GM18511 (cell line): Measurements from ENCODE around the gene CLN6.
A peak's percentile ranks its signal among the peaks of the same experiment; 100 is the strongest.

ENCODE experiments used
- ATAC-seq: cut with Tn5 transposase; IDR thresholded peaks from one replicate; pipeline ENCODE4 v1.9.1; 2021; ENCODE audit warnings: mild to moderate bottlenecking, moderate library complexity; ENCODE audit not compliant: unreplicated experiment

The CLN6 gene

GRCh38 chr15:68229386-68230156, at the start of gene CLN6:
Gene CLN6 (minus strand): TSS chr15:68229728. CDS start chr15:68229584, 144 bp downstream.
- peak; percentile 79 for ATAC-seq

GRCh38 chr15:68278595-68279405, 49.3 kb upstream of the CLN6 start:
- no peak for ATAC-seq

- no peak for ATAC-seq
These were observed 48.7 kb upstream of the CLN6 start for GRCh38 chr15:68278345-68278594.

- peak; percentile 77 for ATAC-seq
These were observed 48.2 kb upstream of the CLN6 start, which contains the start of gene FEM1B for GRCh38 chr15:68277603-68278344. Gene FEM1B (plus strand): TSS chr15:68277745. CDS start chr15:68278418, 673 bp downstream.

GRCh38 chr15:68277131-68277602, 47.6 kb upstream of the CLN6 start:
- peak; percentile 16 for ATAC-seq

- ATAC-seq: no peak
These were observed 47.1 kb upstream of the CLN6 start for GRCh38 chr15:68276668-68277067.

- no peak for ATAC-seq
These were observed 45.7 kb upstream of the CLN6 start for GRCh38 chr15:68275165-68275746.

GRCh38 chr15:68274201-68274848, 44.8 kb upstream of the CLN6 start:
- no peak for ATAC-seq

- ATAC-seq: no peak
These were observed 43.3 kb upstream of the CLN6 start for GRCh38 chr15:68272721-68273271.

- no peak for ATAC-seq
These were observed 42.4 kb upstream of the CLN6 start for GRCh38 chr15:68271854-68272471.

GRCh38 chr15:68268405-68268804, 38.9 kb upstream of the CLN6 start:
- ATAC-seq: no peak

- ATAC-seq: no peak
These were observed 36.1 kb upstream of the CLN6 start for GRCh38 chr15:68265674-68266073.

GRCh38 chr15:68265081-68265480, 35.6 kb upstream of the CLN6 start:
- no peak for ATAC-seq

GRCh38 chr15:68264282-68264681, 34.8 kb upstream of the CLN6 start:
- no peak for ATAC-seq

GRCh38 chr15:68262514-68263356, 33.2 kb upstream of the CLN6 start:
- no peak for ATAC-seq

GRCh38 chr15:68261980-68262379, 32.5 kb upstream of the CLN6 start:
- no peak for ATAC-seq

GRCh38 chr15:68261241-68261640, 31.7 kb upstream of the CLN6 start:
- no peak for ATAC-seq

- no peak for ATAC-seq
These were observed 30.4 kb upstream of the CLN6 start for GRCh38 chr15:68259883-68260282.

- ATAC-seq: no peak
These were observed 29.2 kb upstream of the CLN6 start for GRCh38 chr15:68258692-68259091.
